NCI-H460 (cell line): ENCODE results near the gene PRR30. TPM values are rescaled to one million over a fixed set of nuclear protein-coding genes. Genes with fewer than 3 reads are reported as not detected.
"Not testable (repeated sequence)": the region's sequence is repeated elsewhere in the genome, so short reads cannot be mapped to it uniquely, and the experiment has no call there.

ENCODE experiments used
- DNase-seq: peaks from one replicate; pipeline ENCODE4 v3.0.0-alpha.2; 2016; ENCODE audit warnings: low read depth; ENCODE audit errors: extremely low read depth
- polyA plus RNA-seq: library from polyadenylated mRNA; depleted of rRNA; stranded (reverse); fragments of >200 nt; gene quantifications from 2 replicates; pipeline ENCODE4 v1.2.3, GENCODE V29; 2014; cell fraction: nucleus; rRNA removed
- total RNA-seq: library from RNA; depleted of rRNA; stranded (reverse); fragments of >200 nt; shearing (Covaris generic); gene quantifications from 2 replicates; pipeline ENCODE4 v1.2.3, GENCODE V29; 2014; rRNA removed

Gene PRR30
- total RNA-seq, result not detected in 2 replicates
- polyA plus RNA-seq, result not detected in 2 replicates

DNA sequence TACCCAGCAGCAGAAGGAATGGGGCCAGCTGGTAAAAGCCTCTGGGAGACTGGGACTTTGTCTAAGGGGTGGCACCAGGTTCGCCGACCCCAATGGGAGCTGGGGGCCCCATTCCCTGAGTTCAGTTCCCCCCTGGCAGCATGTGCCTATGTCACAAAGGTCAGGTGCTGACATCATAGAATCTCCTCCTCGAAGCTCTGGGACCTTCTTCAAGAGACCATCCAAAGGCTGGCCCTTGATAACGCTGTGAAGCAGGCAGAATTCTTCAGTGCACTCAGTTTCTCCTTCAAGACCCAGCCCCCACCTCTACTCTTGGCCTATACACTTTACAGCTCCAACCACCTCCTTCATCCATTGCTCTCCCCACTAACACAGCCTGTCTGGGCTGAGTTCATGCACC lies at the start of gene PRR30:
TSS of gene PRR30 (minus strand) at position 101 of the 400 bp plus-strand sequence. CDS start 1,081 bp downstream, outside the sequence.
- DNase-seq, result no peak

DNA sequence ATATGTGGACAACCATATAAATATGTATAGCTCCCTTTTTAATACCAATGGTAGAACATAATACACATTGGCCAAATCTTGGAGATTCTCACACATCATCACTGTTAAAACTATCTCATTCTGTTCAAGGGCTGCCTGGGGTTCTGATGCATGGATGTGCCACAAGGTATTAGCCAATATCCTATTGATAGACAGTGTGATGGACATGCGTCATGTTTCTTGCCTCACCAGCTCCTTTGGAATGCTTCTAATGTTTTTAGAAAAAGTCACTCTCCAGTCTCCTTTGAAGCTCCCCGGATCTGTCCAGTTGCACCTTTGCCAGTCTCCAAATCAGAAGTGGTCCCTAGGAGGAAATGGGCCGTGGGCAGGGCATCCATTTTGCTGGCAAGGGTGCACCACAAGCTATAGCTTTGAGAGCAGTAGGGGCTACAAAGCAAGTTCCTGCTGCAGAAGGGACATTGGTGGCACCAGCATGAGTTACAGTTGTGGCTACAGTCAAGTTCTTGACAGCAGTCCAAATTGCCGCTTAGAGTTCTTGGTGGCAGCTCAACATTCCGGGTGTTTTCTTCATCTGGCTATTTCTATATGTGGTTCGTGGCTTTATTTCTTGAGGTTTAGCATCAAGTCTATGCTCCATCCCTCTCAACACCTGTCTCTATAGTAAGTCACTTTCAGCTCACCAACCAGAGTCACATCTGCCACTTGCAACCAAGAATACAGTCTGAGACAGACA lies 47.6 kb upstream of the PRR30 start:
- no peak for DNase-seq

DNA sequence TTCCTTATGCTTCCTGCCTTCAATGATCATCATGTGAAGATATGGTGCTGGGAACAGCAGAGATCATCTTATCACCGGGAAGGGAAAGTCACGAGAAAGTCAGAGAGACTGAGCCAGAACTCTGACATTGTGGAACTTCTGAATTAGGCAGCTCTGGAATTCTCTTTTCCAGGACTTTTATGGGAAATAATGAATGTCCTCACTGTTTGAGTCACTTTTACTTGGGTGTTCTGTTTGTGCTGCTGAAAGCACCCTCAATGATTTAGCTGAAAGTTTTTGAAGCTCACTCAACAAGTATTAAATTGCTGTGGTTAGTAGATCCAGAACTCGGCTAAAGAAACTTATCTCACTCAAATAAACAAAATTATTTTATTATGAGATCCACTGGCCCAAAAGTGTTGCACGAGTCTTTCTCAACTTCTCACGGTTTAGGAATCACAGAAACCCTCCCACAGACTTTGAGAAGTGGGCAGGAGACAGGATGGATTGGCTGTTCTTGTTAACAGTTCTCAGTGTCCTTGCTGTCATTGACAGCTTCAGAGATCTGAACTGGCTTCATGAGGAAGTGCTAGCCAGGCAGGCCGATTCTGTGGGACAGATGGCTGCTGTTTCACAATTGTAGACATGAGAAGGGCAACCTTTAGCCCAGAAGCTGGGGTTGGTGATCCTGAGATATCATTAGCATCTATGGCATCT lies 46.3 kb upstream of the PRR30 start:
- DNase-seq, result no peak

DNA sequence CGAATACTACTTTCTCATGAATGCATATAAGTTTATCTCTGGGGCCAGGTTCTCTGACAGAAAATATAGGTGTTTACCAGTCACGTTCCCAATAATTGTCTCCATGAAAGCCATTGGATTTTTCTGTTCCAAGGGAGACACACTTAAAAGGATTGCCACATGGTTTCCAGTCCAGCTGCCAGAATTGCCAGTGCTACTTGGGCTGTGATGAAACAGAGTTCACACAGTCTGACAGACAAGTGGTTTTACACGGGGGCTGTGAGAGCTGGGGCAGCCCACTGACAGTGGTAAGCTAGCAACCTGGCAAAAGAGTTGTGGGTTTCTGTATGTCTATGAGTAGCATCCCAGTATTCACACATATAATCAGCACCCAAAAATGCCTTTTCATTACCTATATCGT lies 44.9 kb upstream of the PRR30 start:
- DNase-seq, result no peak

DNA sequence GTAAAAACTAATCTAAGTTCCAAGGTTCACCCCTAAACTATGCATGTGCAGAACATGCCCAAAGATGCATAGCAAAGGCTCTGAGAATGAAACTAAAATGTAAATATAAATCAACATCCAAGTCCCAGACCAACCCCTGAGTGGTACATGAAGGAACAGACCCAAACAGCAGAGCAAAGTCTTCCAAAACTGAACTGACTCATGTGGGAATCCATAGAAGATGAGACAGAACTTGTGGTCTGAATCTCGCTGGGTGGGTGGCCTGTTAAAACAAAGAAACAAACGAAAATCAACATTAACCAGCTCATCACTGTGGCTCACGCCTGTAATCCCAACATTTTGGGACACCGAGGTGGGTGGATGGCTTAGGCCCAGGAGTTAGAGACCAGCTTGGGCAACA lies 43.1 kb upstream of the PRR30 start:
- no peak for DNase-seq

DNA sequence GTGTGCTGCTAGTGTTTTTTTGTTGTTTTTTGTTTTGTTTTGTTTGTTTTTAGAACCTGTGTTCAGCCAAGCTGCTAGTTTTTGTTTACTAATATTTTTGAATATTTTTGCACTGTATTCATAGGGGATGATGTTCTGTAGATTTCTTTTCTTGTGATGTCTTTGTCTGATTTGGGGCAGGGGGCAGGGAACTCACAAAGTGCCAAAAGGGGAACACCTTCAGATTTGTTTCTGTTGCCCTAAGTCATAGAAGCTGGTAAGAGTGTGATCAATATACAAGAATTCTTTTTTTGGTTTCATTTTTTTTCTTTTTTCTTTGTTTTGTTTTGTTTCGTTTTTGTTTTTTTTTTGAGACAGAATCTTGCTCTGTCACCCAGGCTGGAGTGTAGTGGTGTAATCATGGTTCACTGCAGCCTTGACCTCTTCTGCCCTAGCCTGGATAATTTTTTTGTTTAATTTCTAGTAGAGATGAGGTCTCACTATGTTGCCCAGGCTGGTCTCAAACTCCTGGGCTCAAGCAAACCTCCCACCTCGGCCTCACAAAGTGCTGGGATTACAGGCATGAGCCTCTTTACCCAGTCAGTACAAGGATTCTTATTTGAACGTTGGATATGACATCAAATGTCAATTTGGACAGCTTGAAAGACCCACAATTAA lies 40.3 kb upstream of the PRR30 start:
- no peak for DNase-seq

DNA sequence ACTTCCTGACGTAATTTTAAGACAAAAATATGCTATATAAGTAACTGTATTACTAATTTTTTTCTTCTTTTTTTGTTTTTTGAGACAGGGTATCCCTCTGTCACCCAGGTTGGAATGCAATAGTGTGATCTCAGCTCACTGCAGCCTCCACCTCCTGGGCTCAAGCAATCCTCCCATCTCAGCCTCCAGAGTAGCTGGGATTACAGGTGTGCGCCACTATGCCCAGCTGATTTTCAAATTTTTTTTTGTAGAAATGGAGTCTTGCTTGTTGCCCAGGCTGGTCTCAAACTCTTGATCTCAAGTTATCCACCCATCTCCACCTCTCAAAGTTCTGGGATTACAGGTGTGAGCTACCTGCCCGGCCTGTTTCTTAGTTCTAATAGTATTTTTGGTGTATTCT lies 39.3 kb upstream of the PRR30 start:
- DNase-seq, result no peak

DNA sequence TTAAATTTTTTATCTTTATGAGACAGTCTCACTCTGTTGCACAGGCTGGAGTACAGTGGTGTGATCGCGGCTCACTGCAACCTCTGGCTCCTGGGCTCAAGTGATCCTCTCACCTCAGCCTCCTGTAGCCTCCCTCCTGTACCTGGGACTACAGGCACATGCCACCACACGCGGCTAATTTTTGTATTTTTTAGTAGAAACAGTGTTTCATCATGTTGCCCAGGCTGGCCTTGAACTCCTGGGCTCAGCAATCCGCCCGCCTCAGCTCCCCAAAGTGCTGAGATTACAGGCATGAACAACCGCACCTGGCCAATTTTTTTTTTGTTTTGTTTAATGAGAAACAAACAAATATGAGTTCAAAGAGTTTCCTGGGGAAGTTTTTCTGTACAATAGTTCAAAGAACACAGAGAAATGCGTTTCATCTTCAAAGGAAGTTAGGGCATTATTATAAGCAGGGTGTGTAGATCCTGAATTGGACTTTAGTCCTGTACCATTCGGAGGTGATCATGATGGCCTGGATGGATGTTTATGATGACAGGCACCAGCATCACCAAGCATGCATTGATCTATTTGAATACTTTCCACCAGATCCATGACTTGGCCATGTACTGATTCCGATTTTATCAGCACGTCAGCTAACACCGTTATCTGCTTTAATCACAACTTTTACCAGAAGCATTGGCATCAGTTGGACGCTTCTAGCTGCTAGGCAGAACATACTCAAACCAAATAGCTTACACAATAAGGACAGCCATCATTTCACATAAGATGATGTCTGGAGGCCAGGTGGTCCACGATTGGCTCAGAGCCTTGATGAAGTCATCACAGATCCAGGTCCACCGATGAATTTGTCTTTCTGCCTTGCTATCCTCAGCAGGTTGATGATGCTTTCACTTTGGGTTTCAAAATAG lies 38.5 kb upstream of the PRR30 start:
- no peak for DNase-seq

DNA sequence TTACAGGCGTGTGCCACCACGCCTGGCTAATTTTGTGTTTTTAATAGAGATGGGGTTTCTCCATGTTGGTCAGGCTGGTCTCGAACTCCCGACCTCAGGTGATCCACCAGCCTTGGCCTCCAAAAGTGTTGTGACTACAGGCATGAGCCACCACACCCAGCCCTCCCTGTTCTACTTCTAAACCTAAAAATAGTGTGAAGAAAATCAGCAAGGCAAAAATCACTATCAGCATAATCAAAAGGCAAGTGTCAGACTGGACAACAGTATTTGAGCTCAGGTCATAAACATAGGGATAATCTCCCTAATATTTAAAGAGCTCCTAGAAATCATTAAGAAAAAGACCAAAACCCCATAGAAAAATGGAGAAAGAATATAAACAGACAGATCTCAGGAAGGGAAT lies 36.6 kb upstream of the PRR30 start:
- not testable (repeated sequence) for DNase-seq

DNA sequence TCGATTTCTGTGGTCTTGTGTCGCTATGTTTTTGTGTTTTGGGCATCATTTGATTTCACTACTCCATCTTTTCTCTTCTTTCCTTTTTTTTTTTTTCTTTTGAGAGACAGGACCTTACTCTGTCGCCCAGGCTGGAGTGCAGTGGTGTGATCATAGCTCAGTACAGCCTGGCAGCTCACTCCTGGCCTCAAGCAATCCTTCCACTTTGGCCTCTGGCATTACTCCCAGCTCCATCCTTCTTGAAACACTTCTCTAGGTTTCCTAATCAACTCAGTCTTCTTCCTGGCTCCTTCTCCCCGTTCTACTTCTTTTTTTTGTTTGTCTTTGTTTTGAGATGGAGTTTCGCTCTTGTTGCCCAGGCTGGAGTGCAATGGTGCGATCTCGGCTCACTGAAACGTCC lies 36.1 kb upstream of the PRR30 start:
- no peak for DNase-seq

DNA sequence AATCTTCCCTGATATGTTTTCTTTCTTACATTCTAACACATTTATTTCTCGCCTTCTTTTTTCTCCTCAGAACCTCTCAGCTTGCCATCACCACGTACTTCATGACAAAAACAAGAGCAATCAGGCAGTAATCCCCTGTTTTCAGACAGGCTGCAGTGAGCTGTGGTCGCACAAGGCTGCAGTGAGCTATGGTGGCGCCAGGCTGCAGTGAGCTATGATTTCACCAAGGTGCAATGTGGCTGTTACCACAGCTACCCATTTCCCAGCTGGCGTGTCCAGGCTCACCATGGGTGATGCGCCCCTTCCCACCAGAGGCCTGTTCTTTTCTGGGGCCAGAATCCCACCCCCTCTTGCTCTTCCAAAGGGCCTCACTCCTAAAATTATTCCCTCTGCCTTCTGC lies 35.4 kb upstream of the PRR30 start:
- no peak for DNase-seq

DNA sequence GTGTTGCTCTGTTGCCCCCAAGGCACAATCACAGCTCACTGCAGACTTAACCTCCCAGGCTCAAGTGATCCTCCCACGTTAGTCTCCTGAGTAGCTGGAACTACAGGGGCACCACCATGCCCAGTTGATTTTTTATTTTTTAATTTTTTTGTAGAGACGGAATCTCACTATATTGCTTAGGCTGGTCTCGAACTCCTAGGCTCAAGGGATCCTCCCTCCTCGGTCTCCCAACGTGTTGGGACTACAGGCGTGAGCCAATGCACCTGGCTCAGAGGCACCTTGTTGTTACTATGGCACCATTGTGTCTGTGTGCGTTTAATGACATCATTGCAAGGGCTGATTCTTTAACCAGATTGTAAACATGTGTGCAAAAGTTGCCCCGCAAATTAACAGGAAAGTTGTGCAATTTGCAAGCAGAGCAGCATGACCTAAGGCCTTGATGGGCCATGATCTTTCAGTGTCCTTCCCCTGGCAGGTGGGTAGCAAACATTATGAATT lies 32.2 kb upstream of the PRR30 start:
- DNase-seq, result no peak

DNA sequence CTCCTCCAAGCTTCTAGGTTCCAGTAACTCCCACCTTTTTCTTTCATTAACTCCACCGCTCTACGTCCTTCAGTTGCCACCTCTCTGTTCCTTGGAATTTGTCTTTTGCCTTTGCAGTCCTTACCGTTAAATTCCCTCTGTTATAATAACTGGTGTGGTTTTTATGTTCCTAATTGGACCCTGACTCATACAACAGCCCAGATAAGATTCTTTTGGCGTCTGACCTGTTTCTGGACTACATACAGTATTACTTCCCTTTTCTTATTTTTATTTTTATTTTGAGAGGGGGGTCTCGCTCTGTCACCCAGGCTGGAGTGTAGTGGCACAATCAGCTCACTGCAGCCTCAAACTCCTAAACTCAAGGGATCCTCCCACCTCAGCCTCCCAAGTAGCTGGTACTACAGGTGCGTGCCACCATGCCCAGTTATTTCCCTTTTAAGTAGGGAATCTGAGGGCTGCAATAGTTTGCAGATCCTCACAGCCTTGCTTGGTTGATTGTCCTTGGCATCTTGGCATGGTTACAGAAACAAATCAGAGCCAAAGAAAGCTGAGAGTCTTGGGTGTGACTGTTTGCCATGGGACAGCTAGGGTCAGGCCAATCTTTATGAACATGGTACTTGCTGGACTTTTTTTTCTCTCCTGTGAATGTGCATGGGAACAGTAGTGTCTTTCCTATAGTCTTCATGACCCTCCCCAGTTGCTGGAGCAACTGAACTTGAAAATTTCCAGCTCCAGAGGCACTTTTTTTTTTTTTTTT lies 31.5 kb upstream of the PRR30 start:
- DNase-seq, result no peak

DNA sequence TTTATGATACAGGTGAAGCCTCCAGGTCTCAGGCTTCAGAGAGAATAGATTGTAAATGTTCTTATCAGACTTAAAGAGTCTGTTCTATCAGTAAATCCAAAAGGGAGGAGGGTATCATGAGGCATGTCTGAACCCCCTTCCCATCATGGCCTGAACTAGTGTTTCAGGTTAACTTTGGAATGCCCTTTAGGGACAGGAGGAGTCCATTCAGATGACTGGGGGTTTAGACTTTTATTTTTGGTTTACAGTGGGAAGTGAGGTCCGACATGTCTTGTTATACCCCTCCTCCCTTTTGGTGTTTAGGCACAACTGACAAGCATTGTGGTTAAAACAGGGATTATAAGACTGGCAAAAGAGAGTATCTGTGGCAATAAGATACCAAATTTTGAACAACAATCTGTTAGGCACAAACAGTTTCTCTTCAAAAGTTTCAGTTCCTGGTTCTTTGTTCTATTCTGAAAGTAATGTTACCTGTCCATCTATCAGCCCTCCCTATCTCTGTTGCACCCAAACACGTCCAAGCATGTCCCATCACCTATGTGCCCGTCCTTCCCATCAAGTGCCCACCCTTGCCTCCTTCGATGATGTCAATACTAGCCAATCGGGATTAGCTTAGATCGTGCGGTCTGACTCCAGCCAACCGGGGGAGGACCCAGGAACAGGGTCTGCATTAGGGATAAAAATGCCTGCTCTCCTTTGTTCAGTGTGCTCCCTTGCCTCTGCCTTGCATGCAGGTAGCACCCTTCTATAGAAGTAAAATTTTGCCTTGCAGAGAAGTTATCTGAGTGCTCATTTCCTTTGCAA lies 26.0 kb upstream of the PRR30 start:
- no peak for DNase-seq

DNA sequence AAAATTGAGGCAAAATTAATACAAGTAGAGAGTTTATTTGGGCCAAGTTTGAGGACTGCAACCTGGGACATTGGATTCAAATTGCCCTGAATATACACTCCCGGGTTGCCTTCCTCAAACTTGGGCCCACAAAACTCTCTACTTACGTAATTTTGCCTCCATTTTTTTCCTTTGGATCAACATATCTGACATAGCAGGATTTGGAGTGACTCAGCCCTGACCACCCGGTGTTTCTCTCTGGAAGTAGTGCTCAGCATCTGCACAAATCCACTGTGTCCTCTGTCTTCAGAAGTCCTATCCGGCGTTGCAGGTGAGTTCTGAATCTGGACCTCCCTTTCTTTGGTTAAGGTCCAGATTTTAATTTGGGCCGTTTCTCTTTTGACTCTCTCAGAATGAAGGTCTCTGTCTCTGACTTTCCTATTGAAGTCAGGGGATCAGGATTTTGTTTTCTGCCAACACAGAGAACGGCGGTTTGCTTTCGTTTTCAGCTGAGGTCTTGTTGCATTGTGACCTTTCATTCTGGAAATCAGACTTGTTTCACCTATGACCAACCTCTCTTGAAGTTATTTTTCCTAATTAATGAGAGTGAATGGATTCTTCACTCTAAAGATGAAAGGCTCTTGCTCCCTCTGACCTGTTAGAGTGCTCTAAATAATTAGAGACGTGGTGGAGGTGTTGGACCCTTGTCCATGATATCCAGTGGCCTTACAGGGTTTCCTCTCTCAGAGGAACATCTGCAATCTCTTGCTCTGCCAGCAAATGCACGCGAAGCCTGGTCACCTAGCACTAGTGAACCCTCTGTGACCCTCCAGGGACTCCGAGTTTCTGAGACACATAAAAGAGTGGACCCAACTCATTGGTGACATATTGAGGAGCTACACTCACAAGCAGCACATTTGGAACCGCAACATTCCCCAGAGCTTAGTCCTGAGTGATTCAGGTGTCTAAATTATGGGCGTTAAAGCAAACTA lies 23.2 kb upstream of the PRR30 start:
- DNase-seq, result peak; percentile 5

DNA sequence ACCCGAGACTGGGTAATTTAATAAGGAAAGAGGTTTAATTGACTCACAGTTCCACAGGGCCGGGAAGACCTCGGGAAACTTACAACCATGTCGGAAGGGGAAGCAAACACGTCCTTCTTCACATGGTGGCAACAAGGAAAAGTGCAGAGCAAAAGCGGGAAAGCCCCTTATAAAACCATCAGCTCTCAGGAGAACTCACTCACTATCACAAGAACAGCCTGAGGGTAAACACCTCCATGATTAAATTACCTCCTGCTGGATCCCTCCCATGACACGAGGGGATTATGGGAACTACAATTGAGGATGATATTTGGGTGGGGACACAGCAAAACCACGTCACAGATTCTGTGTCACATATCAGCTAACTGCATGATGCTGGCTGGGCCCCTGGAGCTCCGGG lies 21.0 kb upstream of the PRR30 start:
- DNase-seq, result no peak

DNA sequence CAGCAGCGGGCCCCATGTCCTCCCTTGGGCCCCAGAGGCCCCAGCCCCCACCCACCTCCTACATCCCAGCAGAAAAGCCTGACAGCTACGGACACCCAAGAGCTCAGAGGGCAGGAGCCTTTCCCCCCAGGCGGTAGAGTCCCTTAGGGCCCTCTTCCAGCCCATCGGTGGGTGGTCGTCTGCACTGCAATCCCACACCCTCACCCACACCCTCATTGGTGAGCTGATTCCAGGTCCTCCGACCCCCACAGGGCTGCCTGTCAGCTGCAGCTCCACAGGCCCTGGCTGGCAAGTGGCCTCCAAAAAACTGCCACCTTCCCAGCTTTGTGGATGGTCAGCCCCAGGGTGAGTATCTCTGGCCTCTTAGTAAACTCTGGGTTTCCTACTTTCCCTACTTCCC lies 20.1 kb upstream of the PRR30 start:
- DNase-seq, result no peak

DNA sequence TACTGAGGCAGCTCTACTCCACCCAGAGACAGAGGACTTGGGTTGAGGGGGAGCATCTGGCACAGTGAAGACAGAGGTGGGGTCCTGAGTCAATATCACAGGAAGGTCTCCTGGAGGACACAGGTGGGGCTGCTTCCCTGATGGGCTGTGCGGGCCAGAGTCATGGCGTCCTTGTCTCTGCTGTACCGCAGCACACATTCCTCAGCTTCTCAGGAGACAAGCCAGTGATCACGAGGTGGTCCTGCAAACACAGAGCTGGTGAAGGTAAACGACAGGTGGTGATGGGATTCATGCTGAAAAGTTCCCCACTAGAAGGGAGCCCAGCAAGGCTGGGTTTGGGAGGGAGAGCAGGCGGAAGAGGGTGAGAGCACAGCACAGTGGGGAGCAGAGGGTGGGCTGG lies 19.3 kb upstream of the PRR30 start:
- DNase-seq, result no peak
